ENCODE data around the gene ELOVL5.

DNA sequence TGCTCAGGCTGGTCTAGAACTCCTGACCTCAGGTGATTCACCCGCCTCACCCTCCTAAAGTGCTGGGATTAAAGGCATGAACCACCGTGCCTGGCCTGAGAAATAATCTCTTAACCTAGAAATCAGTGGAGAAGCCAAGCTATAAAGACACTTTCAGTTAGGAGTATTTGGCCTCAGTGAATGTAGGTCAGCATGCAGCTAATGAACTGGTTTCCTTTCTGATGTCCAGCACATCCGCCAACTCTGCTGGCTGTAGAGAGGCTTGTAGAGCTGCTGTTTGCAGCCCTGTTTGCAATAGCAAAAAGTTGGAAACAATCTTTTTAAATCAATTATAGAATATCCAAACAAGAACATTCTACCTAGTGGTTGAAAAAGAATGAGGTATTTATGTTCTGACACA lies 42.4 kb upstream of the ELOVL5 start:
- no peak for TF ChIP-seq POLR2A (IDR thresholded peaks at IDR 0.05)
- TF ChIP-seq, protein P1, sequence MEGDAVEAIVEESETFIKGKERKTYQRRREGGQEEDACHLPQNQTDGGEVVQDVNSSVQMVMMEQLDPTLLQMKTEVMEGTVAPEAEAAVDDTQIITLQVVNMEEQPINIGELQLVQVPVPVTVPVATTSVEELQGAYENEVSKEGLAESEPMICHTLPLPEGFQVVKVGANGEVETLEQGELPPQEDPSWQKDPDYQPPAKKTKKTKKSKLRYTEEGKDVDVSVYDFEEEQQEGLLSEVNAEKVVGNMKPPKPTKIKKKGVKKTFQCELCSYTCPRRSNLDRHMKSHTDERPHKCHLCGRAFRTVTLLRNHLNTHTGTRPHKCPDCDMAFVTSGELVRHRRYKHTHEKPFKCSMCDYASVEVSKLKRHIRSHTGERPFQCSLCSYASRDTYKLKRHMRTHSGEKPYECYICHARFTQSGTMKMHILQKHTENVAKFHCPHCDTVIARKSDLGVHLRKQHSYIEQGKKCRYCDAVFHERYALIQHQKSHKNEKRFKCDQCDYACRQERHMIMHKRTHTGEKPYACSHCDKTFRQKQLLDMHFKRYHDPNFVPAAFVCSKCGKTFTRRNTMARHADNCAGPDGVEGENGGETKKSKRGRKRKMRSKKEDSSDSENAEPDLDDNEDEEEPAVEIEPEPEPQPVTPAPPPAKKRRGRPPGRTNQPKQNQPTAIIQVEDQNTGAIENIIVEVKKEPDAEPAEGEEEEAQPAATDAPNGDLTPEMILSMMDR (IDR thresholded peaks at IDR 0.05 in 4 of 5, conservative IDR thresholded peaks at IDR 0.05 in 1 of 5), result no peak

Measured in gastrocnemius medialis (tissue), 4 donors.